ENCODE measurements around the gene SESN2. TPM values are rescaled to one million over a fixed set of nuclear protein-coding genes. Genes with fewer than 3 reads are reported as not detected.
A peak's percentile ranks its signal among the peaks of the same experiment; 100 is the strongest.

SESN2 gene
- total RNA-seq, 1 experiment from 2014 or later: 118 TPM

DNA sequence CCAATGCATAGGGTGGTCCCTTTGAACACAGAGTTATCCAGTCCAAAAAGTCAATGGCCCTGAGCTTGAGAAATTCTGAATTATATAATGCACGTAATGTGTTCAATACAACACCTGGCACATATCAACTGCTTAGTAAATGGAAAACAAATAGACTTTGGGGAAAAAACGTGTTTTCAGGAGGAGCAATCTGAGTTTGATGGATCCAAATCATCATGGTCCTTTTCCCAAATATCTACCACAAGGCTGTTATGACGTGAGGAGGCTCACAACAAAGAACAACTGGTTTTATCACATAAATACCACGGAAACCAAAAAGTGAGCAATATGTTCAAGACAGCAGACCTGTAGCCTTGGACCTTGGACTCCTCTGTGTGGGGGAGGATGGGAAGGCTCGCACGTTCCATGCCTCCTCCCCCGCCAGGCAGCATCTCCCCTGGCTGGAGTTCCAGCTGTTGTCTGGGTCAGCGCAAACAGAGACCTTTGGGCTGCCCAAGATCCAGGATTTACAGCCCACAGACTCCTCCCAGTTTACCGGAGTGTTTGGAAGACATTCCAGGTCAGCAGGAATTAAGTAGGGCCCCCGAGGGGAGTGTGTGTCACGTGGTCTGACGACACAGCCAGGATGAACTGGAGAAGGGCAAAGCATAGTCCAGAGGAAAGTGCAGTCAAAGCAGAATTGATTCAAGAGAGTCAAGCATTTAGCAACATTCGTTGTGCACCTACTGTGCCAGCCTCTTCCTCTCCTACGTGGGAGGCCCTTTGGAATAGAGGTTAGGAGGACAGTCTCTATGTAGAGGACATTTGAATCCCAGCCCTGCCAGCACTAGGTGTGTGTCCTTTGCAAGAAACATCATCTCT lies 37.3 kb downstream of the SESN2 start:
- H3K9me3 Mint-ChIP-seq (ENCODE audit: unreplicated experiment): no peaks in the 10 kb centered on the region

DNA sequence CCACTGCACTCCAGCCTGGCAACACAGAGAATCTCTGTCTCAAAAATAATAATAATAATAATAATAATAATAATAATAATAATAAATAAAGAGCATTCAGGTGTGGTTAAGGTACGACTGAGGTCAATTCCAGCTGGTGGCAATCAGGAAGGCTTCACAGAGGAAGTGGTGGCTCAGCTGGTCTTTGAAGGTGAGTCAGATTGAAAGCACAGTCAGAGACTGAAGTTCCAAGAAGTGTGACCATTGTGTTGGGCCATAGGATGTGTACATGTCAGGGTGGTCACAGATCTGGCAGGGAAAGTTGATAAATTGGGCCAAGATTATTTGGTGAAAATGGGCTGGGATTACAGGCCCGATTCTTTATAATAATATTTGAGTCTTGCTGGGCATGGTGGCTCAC lies 38.5 kb downstream of the SESN2 start:
- ChIA-PET CTCF (no interaction called here), POLR2A (interaction anchor here (3.7 kb wide), 1 partner anchor 11 kb away, joined by 13 read pairs; no protein-coding TSS in a partner anchor)
- H3K27ac Mint-ChIP-seq (ENCODE audit: low read depth, unreplicated experiment): no peak overlapping the region
- H3K4me1 Mint-ChIP-seq (ENCODE audit: insufficient read depth, unreplicated experiment): no peaks in the 10 kb centered on the region
- TF ChIP-seq, protein P1, sequence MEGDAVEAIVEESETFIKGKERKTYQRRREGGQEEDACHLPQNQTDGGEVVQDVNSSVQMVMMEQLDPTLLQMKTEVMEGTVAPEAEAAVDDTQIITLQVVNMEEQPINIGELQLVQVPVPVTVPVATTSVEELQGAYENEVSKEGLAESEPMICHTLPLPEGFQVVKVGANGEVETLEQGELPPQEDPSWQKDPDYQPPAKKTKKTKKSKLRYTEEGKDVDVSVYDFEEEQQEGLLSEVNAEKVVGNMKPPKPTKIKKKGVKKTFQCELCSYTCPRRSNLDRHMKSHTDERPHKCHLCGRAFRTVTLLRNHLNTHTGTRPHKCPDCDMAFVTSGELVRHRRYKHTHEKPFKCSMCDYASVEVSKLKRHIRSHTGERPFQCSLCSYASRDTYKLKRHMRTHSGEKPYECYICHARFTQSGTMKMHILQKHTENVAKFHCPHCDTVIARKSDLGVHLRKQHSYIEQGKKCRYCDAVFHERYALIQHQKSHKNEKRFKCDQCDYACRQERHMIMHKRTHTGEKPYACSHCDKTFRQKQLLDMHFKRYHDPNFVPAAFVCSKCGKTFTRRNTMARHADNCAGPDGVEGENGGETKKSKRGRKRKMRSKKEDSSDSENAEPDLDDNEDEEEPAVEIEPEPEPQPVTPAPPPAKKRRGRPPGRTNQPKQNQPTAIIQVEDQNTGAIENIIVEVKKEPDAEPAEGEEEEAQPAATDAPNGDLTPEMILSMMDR (IDR thresholded peaks at IDR 0.05; ENCODE audit: unreplicated experiment): no peak
- no peak overlapping the region for H3K4me3 Mint-ChIP-seq (ENCODE audit: unreplicated experiment)
- no TSS peak for BruUV-seq (replicated peaks)
- no peaks in the 10 kb centered on the region for H3K9me3 Mint-ChIP-seq (ENCODE audit: unreplicated experiment)
- no peaks in the 10 kb centered on the region for H3K27me3 Mint-ChIP-seq (ENCODE audit: insufficient read depth, unreplicated experiment)
- intact Hi-C loops (cut with micrococcal nuclease): no loop called here
- H3K36me3 Mint-ChIP-seq (ENCODE audit: insufficient read depth, unreplicated experiment): peaks cover 6% of the 10 kb centered on the region
- DNase-seq (ENCODE audit: unreplicated experiment): no peak

More for the DNA sequence above, 37.3 kb downstream of the SESN2 start:
- ChIA-PET POLR2A (interaction anchor here (3.7 kb wide), 1 partner anchor 10 kb away, joined by 13 read pairs; no protein-coding TSS in a partner anchor), CTCF (no interaction called here)
- intact Hi-C loops (cut with micrococcal nuclease): no loop called here
- Mint-ChIP-seq H3K27ac (ENCODE audit: low read depth, unreplicated experiment) (no peak overlapping the region), H3K4me3 (ENCODE audit: unreplicated experiment) (no peak overlapping the region), H3K4me1 (ENCODE audit: insufficient read depth, unreplicated experiment) (no peaks in the 10 kb centered on the region), H3K27me3 (ENCODE audit: insufficient read depth, unreplicated experiment) (no peaks in the 10 kb centered on the region), H3K36me3 (ENCODE audit: insufficient read depth, unreplicated experiment) (peaks cover 6% of the 10 kb centered on the region)
- TF ChIP-seq, protein P1 (IDR thresholded peaks at IDR 0.05; ENCODE audit: unreplicated experiment): no peak
- no TSS peak for BruUV-seq (replicated peaks)
- no peak for DNase-seq (ENCODE audit: unreplicated experiment)

DNA sequence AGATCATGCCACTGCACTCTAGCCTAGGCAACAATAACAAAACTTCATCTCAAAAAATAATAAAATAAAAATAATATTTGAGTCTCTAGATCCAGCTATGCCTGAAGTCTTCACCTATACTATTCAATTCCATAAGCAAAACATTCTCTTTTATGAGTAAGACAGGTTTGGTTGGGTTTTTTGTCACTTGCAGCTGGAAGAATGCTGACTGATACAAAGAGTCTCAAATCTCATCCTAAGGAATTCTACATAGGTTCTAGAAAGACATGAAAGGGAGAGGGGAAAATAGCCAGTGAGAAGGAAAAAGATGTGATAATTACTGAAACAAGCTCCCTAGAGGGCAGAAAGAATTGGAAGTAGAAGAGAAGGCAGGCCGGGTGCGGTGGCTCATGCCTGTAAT lies 39.1 kb downstream of the SESN2 start:
- H3K9me3 Mint-ChIP-seq (ENCODE audit: unreplicated experiment): no peaks in the 10 kb centered on the region
- no peak overlapping the region for H3K4me3 Mint-ChIP-seq (ENCODE audit: unreplicated experiment)
- ChIA-PET POLR2A (interaction anchor here (0.8 to 3.7 kb wide), 2 partner anchors 12 to 60 kb away, joined by 3 to 13 read pairs; no protein-coding TSS in a partner anchor), CTCF (no interaction called here)
- no peak overlapping the region for H3K27ac Mint-ChIP-seq (ENCODE audit: low read depth, unreplicated experiment)
- H3K27me3 Mint-ChIP-seq (ENCODE audit: insufficient read depth, unreplicated experiment): no peaks in the 10 kb centered on the region
- intact Hi-C loops (cut with micrococcal nuclease): no loop called here
- no TSS peak for BruUV-seq (replicated peaks)
- H3K4me1 Mint-ChIP-seq (ENCODE audit: insufficient read depth, unreplicated experiment): no peaks in the 10 kb centered on the region
- H3K36me3 Mint-ChIP-seq (ENCODE audit: insufficient read depth, unreplicated experiment): peaks cover 6% of the 10 kb centered on the region
- no peak for DNase-seq (ENCODE audit: unreplicated experiment)
- TF ChIP-seq, protein P1 (IDR thresholded peaks at IDR 0.05; ENCODE audit: unreplicated experiment): no peak

DNA sequence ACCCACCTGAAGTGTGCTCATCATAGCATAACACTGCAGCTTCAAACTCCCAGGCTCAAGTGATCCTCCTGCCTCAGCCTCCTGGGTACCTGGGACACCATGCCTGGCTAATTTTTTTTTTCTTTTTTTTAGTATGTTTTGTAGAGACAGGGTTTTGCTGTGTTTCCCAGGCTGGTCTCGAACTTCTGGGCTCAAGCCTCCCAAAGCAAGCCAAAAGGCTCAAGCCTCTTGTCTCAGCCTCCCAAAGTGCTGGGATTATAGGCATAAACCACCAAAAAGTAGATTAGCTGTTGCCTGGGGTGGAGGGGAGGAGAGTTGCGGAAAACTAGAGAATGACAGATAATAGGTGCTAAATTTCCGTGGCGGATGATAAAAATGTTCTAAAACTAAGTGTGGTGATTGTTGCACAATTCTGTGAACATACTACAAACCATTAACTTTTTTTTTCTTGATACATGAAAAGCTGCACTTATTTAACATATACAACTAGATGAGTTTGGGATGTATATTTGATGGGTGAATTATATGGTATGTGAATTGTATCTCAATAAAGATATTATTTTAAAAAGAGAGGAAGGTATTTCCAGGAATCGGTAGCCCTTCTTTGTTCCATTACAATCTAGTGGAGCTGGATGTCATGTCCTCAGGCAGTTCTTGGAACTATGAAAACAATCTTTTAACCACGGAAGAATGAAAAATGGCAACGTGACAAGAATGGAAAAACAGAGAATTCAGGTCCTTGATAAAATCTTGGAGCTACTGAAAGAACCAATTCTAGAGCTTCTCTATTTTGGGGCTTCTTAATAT lies 42.3 kb downstream of the SESN2 start:
- H3K27me3 Mint-ChIP-seq (ENCODE audit: insufficient read depth, unreplicated experiment): no peaks in the 10 kb centered on the region
- ChIA-PET CTCF (interaction anchor here (0.6 to 0.8 kb wide), 4 partner anchors 9 to 400 kb away, joined by 3 to 10 read pairs (median 4); no protein-coding TSS in a partner anchor), POLR2A (interaction anchor here (0.6 to 2.7 kb wide), 5 partner anchors 9 to 81 kb away, joined by 3 to 15 read pairs (median 5); no protein-coding TSS in a partner anchor)
- H3K9me3 Mint-ChIP-seq (ENCODE audit: unreplicated experiment): no peaks in the 10 kb centered on the region
- TF ChIP-seq, protein P1 (IDR thresholded peaks at IDR 0.05; ENCODE audit: unreplicated experiment): no peak
- H3K4me3 Mint-ChIP-seq (ENCODE audit: unreplicated experiment): no peak overlapping the region
- no TSS peak for BruUV-seq (replicated peaks)
- DNase-seq (ENCODE audit: unreplicated experiment): peak; percentile 44
- H3K27ac Mint-ChIP-seq (ENCODE audit: low read depth, unreplicated experiment): peak overlapping the region; percentile 13
- H3K4me1 Mint-ChIP-seq (ENCODE audit: insufficient read depth, unreplicated experiment): no peaks in the 10 kb centered on the region
- no peaks in the 10 kb centered on the region for H3K36me3 Mint-ChIP-seq (ENCODE audit: insufficient read depth, unreplicated experiment)
- intact Hi-C loops (cut with micrococcal nuclease): no loop called here
